Measurements from ENCODE around the gene PLEKHO1. TPM values are rescaled to one million over a fixed set of nuclear protein-coding genes. Genes with fewer than 3 reads are reported as not detected.
A peak's percentile ranks its signal among the peaks of the same experiment; 100 is the strongest.
"Not testable (repeated sequence)": the region's sequence is repeated elsewhere in the genome, so short reads cannot be mapped to it uniquely, and the experiment has no call there.

The PLEKHO1 gene
- total RNA-seq, 4 donors from 2014 or later = 35.9 to 76.3 (median 49.7) TPM

- Histone ChIP-seq H3K9me3 (no peaks in the 10 kb centered on the region), H3K36me3 (no peaks in the 10 kb centered on the region), H3K4me1 (peaks cover 0 to 18% (median 0%) of the 10 kb centered on the region in 4 donors), H3K27me3 (peaks cover 14% of the 10 kb centered on the region), H3K27ac (no peak overlapping the region), H3K4me3 (no peak overlapping the region)
- no peak for TF ChIP-seq EP300 (IDR thresholded peaks at IDR 0.05; ENCODE audit: low read depth)
- no peak for TF ChIP-seq POLR2AphosphoS5 (IDR thresholded peaks at IDR 0.05)
- no peak for TF ChIP-seq CTCF (IDR thresholded peaks at IDR 0.05)
- TF ChIP-seq POLR2A (IDR thresholded peaks at IDR 0.05) = no peak
- in situ Hi-C loops (cut with MboI; ENCODE audit: low pct_ligation_motif_present in 1 of 4, low pct_unique_long_range_greater_than_20kb in 1 of 4, low sequenced_read_pairs in 3 of 4) (no loop called here), intact Hi-C loops (cut with DNase I; ENCODE audit: low total_unique reads) (loop anchor here (5.0 kb wide), 1 partner anchor 48 kb away; no protein-coding TSS in a partner anchor)
- DNase-seq = no peak
- 77 to 79% methylated on average over 5 of the region's 5 CpGs for WGBS, 2 donors (ENCODE audit: low coverage in 1 of 2)
These were observed 5.1 kb upstream of the PLEKHO1 start for GRCh38 chr1:150144606-150145005.

DNA sequence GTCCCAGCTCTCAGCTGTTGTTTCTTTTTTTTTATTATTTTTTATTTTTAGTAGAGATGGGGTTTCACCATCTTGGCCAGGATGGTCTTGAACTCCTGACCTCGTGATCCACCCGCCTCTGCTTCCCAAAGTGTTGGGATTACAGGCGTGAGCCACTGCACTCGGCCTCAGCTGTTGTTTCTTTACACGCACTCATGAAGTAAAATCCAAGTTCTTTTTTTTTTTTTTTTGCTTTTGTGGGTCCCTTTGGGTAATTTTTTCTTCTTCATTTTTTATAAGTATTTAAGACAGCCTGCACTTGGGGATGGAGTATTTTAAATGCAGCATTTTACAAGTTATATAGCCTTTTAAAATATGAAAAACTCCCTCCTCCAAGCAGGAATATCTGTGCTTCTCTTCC lies 3.7 kb upstream of the PLEKHO1 start:
- H3K36me3 ChIP-seq; in situ Hi-C loops (cut with MboI; ENCODE audit: low pct_ligation_motif_present in 1 of 4, low pct_unique_long_range_greater_than_20kb in 1 of 4, low sequenced_read_pairs in 3 of 4); H3K27ac ChIP-seq; H3K4me3 ChIP-seq; DNase-seq; H3K9me3 ChIP-seq; intact Hi-C loops (cut with DNase I; ENCODE audit: low total_unique reads): not testable (repeated sequence)
- peaks cover 0 to 24% (median 2%) of the 10 kb centered on the region in 4 donors for H3K4me1 ChIP-seq
- peaks cover 22% of the 10 kb centered on the region for H3K27me3 ChIP-seq
- WGBS, 2 donors (ENCODE audit: low coverage in 1 of 2) = 94 to 96% methylated on average over 4 to 5 of the region's 5 CpGs

DNA sequence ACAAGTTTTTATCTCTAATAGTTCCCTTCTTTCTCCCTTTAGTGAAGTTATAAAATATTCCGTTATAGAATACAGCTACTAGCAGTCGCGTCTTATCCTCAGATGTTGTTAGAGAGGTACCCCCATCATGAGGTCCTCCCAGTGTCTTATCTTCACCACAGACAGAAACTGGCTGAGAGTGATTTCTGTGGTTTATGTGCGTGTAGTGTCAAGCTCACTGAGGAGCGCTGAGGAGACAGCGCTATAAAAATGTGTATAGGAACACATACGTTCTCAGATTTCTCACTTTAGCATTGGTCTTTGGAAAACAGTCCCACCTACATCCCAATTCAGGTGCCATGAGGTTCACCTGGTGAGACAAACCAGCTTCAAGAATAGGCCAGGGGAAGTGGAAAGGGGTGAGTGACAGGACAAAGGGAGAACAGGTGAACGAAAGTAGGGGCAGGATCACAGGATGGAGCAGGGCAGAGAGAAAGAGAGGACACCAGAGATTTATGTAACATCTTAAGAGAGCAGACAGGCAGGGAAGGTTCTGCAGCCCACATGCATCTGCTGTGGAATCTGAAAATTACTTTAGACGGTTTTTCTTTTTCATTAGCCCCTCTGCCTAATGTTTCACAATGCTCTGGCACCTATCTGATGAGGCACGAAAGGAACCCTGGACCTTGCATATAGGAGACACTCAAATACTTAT lies 2.7 kb upstream of the PLEKHO1 start:
- Histone ChIP-seq H3K4me1 (peaks cover 0 to 34% (median 4%) of the 10 kb centered on the region in 4 donors), H3K27me3 (peaks cover 26% of the 10 kb centered on the region), H3K9me3 (no peaks in the 10 kb centered on the region), H3K27ac (no peak overlapping the region), H3K36me3 (no peaks in the 10 kb centered on the region), H3K4me3 (no peak overlapping the region)
- in situ Hi-C loops (cut with MboI; ENCODE audit: low pct_ligation_motif_present in 1 of 4, low pct_unique_long_range_greater_than_20kb in 1 of 4, low sequenced_read_pairs in 3 of 4) = no loop called here
- intact Hi-C loops (cut with DNase I; ENCODE audit: low total_unique reads) = no loop called here
- no peak for TF ChIP-seq EP300 (IDR thresholded peaks at IDR 0.05; ENCODE audit: low read depth)
- no peak for TF ChIP-seq POLR2A (IDR thresholded peaks at IDR 0.05)
- TF ChIP-seq CTCF (IDR thresholded peaks at IDR 0.05) = no peak
- no peak for TF ChIP-seq POLR2AphosphoS5 (IDR thresholded peaks at IDR 0.05)
- 83 to 85% methylated on average over 6 to 10 of the region's 10 CpGs for WGBS, 2 donors (ENCODE audit: low coverage in 1 of 2)
- DNase-seq = no peak

DNA sequence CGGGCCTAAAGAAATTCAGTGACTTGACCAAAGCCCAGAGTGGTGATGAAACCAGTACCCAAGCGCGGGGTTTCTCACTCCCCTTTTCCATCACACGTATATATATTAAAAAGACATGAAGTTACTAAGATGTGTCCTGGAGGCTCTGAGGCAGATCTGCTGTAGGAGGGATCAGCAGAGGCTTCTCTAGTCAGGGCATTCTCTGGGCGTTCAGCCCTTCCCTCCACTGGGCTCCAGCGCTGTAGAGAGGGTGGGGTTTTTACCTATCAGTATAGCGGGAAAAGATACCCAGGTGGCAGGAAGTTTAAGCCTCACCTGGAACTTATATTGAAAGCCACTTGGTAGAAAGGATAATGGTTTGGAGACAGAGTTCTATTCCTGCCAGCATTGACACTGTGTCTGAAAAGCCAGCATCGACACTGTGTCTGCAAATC lies 862 bp upstream of the PLEKHO1 start:
- TF ChIP-seq CTCF (IDR thresholded peaks at IDR 0.05) (no peak), EP300 (IDR thresholded peaks at IDR 0.05; ENCODE audit: low read depth) (no peak), POLR2AphosphoS5 (IDR thresholded peaks at IDR 0.05) (no peak)
- peaks cover 0 to 50% (median 15%) of the 10 kb centered on the region in 4 donors for H3K4me1 ChIP-seq

More for the DNA sequence above, 862 bp upstream of the PLEKHO1 start:
- in situ Hi-C loops (cut with MboI; ENCODE audit: low pct_ligation_motif_present in 1 of 4, low pct_unique_long_range_greater_than_20kb in 1 of 4, low sequenced_read_pairs in 3 of 4) (no loop called here), intact Hi-C loops (cut with DNase I; ENCODE audit: low total_unique reads) (no loop called here)
- peak overlapping the region; percentile 92 to 96 (median 94) for H3K27ac ChIP-seq
- H3K4me3 ChIP-seq = peak overlapping the region; percentile 73 to 94 (median 76)
- no peak for DNase-seq
- 28 to 38% methylated on average over 8 of the region's 8 CpGs for WGBS, 2 donors (ENCODE audit: low coverage in 1 of 2)
- peaks cover 26% of the 10 kb centered on the region for H3K27me3 ChIP-seq
- no peaks in the 10 kb centered on the region for H3K36me3 ChIP-seq
- H3K9me3 ChIP-seq = no peaks in the 10 kb centered on the region
